ENCODE data around the gene CDH2. TPM values are rescaled to one million over a fixed set of nuclear protein-coding genes. Genes with fewer than 3 reads are reported as not detected.

Gene CDH2
- total RNA-seq, 1 donor from 2014 or later: 22.8 TPM

- no peaks in the 10 kb centered on the region for H3K4me1 ChIP-seq
- intact Hi-C loops (cut with DNase I): no loop called here
- no peaks in the 10 kb centered on the region for H3K27me3 ChIP-seq
- H3K9me3 ChIP-seq: no peaks in the 10 kb centered on the region
- TF ChIP-seq CTCF (IDR thresholded peaks at IDR 0.05): no peak
- H3K4me3 ChIP-seq: no peak overlapping the region
- no peak overlapping the region for H3K27ac ChIP-seq
- no peaks in the 10 kb centered on the region for H3K36me3 ChIP-seq
- DNase-seq (ENCODE audit: low spot score in 2 of 2): no peak
Observed at GRCh38 chr18:28167835-28168349, 9.0 kb downstream of the CDH2 start.

- H3K27me3 ChIP-seq: no peaks in the 10 kb centered on the region
- no peaks in the 10 kb centered on the region for H3K9me3 ChIP-seq
- H3K27ac ChIP-seq: no peak overlapping the region
- H3K4me3 ChIP-seq: no peak overlapping the region
- no peaks in the 10 kb centered on the region for H3K36me3 ChIP-seq
- intact Hi-C loops (cut with DNase I): no loop called here
- no peaks in the 10 kb centered on the region for H3K4me1 ChIP-seq
- DNase-seq (ENCODE audit: low spot score in 2 of 2): no peak
- TF ChIP-seq CTCF (IDR thresholded peaks at IDR 0.05): no peak
Observed at GRCh38 chr18:28164771-28165483, 12.0 kb downstream of the CDH2 start.

- Histone ChIP-seq H3K4me1 (peaks cover 0 to 2% of the 10 kb centered on the region in 2 donors), H3K27ac (no peak overlapping the region), H3K9me3 (no peaks in the 10 kb centered on the region), H3K27me3 (no peaks in the 10 kb centered on the region), H3K36me3 (no peaks in the 10 kb centered on the region), H3K4me3 (no peak overlapping the region)
- intact Hi-C loops (cut with DNase I): no loop called here
- DNase-seq (ENCODE audit: low spot score in 2 of 2): no peak
- no peak for TF ChIP-seq CTCF (IDR thresholded peaks at IDR 0.05)
Observed at GRCh38 chr18:28163201-28163775, 13.6 kb downstream of the CDH2 start.

GRCh38 chr18:28161608-28162599 is 15.0 kb downstream of the CDH2 start:
- no peak for DNase-seq (ENCODE audit: low spot score in 2 of 2)
- Histone ChIP-seq H3K27me3 (no peaks in the 10 kb centered on the region), H3K9me3 (no peaks in the 10 kb centered on the region), H3K4me1 (peaks cover 0 to 2% of the 10 kb centered on the region in 2 donors), H3K27ac (no peak overlapping the region), H3K36me3 (no peaks in the 10 kb centered on the region), H3K4me3 (no peak overlapping the region)
- intact Hi-C loops (cut with DNase I): no loop called here
- no peak for TF ChIP-seq CTCF (IDR thresholded peaks at IDR 0.05)

- no peaks in the 10 kb centered on the region for H3K36me3 ChIP-seq
Observed at GRCh38 chr18:28159055-28159454, 17.9 kb downstream of the CDH2 start.

More at GRCh38 chr18:28159055-28159454, 17.9 kb downstream of the CDH2 start:
- DNase-seq (ENCODE audit: low spot score in 2 of 2): no peak
- Histone ChIP-seq H3K27me3 (no peaks in the 10 kb centered on the region), H3K4me1 (peaks cover 0 to 2% of the 10 kb centered on the region in 2 donors), H3K27ac (no peak overlapping the region), H3K4me3 (no peak overlapping the region), H3K9me3 (no peaks in the 10 kb centered on the region)
- intact Hi-C loops (cut with DNase I): no loop called here
- no peak for TF ChIP-seq CTCF (IDR thresholded peaks at IDR 0.05)
